Suprapubic skin (tissue), 3 donors: ENCODE measurements around the gene PPP1CA.

Experiments used
- EP300 ChIP-seq: sonication (generic); formaldehyde crosslinking; IDR thresholded peaks from one replicate; pipeline ENCODE4 v1.6.1; 2017; ENCODE audit warnings: antibody characterized with exemption
- TF ChIP-seq, protein P1 (sequence below), 2 donors: fragments of 200-600 bp in 1 of 2; fragments of 450-650 bp in 1 of 2; sonication (generic) in 1 of 2; IDR thresholded peaks; one replicate each; pipeline ENCODE4 v1.5.1; 2016 to 2019; ENCODE audit warnings: antibody characterized with exemption in 2 of 2, mild to moderate bottlenecking in 1 of 2, moderate library complexity in 1 of 2

DNA sequence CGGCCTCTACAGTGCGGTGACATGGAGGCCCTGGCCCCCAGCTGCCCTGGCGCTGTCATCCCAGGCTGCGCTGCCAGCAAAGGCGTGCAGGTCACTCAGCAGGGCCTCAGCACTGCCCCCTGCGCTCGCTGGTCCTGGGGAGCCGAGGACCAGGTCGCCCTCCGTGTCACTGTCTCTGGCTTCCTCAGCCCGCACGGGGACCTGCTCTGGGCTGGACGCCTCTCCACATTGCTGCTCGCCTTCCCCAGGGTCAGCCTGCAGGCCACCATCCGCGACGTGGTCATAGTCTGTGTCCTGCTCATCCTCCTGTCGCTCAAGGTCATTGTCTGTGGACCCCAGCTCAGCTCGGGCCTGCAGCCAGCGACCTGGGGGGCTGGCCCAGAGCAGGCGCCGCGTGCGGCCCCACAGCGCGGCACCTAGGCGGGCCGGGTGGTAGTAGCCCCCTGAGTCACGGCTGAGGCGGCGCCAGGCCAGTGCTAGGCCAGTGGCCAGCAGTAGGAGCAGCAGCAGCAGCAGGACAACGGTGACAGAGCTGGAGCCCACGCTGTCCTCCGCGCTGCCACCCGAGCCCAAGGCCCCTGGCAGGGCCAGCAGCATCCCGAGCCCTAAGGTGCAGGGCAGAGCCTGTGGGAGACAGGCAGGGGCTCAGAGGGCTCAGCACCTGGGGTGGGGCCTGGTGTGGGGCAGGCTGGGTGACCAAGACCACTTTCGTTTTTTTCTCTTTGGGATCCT, 34.2 kb upstream of the PPP1CA start:
- TF ChIP-seq EP300 = no peak
- TF ChIP-seq, protein P1, sequence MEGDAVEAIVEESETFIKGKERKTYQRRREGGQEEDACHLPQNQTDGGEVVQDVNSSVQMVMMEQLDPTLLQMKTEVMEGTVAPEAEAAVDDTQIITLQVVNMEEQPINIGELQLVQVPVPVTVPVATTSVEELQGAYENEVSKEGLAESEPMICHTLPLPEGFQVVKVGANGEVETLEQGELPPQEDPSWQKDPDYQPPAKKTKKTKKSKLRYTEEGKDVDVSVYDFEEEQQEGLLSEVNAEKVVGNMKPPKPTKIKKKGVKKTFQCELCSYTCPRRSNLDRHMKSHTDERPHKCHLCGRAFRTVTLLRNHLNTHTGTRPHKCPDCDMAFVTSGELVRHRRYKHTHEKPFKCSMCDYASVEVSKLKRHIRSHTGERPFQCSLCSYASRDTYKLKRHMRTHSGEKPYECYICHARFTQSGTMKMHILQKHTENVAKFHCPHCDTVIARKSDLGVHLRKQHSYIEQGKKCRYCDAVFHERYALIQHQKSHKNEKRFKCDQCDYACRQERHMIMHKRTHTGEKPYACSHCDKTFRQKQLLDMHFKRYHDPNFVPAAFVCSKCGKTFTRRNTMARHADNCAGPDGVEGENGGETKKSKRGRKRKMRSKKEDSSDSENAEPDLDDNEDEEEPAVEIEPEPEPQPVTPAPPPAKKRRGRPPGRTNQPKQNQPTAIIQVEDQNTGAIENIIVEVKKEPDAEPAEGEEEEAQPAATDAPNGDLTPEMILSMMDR (IDR thresholded peaks at IDR 0.05) = no peak
